Measurements from ENCODE around the gene AHNAK2.

AHNAK2 gene

GRCh38 chr14:104982548-104983230, 4.5 kb upstream of the AHNAK2 start (continued):
- TF ChIP-seq ZFHX2 (tag by site-specific recombination; conservative IDR thresholded peaks at IDR 0.05), result 0 out of 2 replicates have a peak, but pooled peaks have one; percentile 2
- no peak for TF ChIP-seq ZBTB7A (tag by site-specific recombination; IDR thresholded peaks at IDR 0.05; ENCODE audit: low read depth)
- no peak for TF ChIP-seq ZSCAN16 (tag by site-specific recombination; IDR thresholded peaks at IDR 0.05)
- TF ChIP-seq ZNF223 (tag by site-specific recombination; IDR thresholded peaks at IDR 0.05), result no peak
- no peak for TF ChIP-seq HOXC10 (CRISPR knock-in tag; IDR thresholded peaks at IDR 0.05)
- peak; percentile 79 for TF ChIP-seq ZNF335 (tag by site-specific recombination; conservative IDR thresholded peaks at IDR 0.05)
- no peak for TF ChIP-seq SP3 (tag by site-specific recombination; IDR thresholded peaks at IDR 0.05)

GRCh38 chr14:104981699-104982541, 3.7 kb upstream of the AHNAK2 start:
- ChIA-PET POLR2A (interaction anchor here (0.9 kb wide), 1 partner anchor 112 kb away, joined by 3 read pairs; no protein-coding TSS in a partner anchor), CTCF (interaction anchor here (0.6 to 1.4 kb wide), 2 partner anchors 64 to 311 kb away, joined by 3 to 5 read pairs; no protein-coding TSS in a partner anchor)
- Histone ChIP-seq H3K9me3 (ENCODE audit: control insufficient read depth, insufficient read depth, low read depth, low read length) (no peaks in the 10 kb centered on the region), H3K36me3 (ENCODE audit: control insufficient read depth in 2 of 2, insufficient read depth in 1 of 2, low read length in 2 of 2) (no peaks in the 10 kb centered on the region), H3K4me3 (ENCODE audit: low read depth, low read length) (no peak overlapping the region), H3K4me1 (ENCODE audit: control insufficient read depth, insufficient read depth, low read length) (peaks cover 5% of the 10 kb centered on the region; the same call in 1 of the 2 replicates), H3K27ac (ENCODE audit: extremely low read depth, low read depth, low read length) (no peak overlapping the region)
- TF ChIP-seq ZFHX2 (tag by site-specific recombination; conservative IDR thresholded peaks at IDR 0.05) (0 out of 2 replicates have a peak, but pooled peaks have one; percentile 1), ZEB2 (tag by site-specific recombination; IDR thresholded peaks at IDR 0.05) (no peak), ZBTB48 (tag by site-specific recombination; IDR thresholded peaks at IDR 0.05) (no peak), HOXA7 (CRISPR knock-in tag; IDR thresholded peaks at IDR 0.05; ENCODE audit: borderline replicate concordance) (no peak), ZNF433 (tag by site-specific recombination; IDR thresholded peaks at IDR 0.05; ENCODE audit: low read depth) (no peak), ZSCAN5A (tag by site-specific recombination; IDR thresholded peaks at IDR 0.05) (no peak), KLF8 (tag by site-specific recombination; IDR thresholded peaks at IDR 0.05) (no peak), ZNF366 (tag by site-specific recombination; conservative IDR thresholded peaks at IDR 0.05) (no peak), ZNF202 (tag by site-specific recombination; IDR thresholded peaks at IDR 0.05; ENCODE audit: borderline replicate concordance) (no peak), SP2 (tag by site-specific recombination; IDR thresholded peaks at IDR 0.05) (peak; percentile 17; the same call in 1 of the 2 replicates)

GRCh38 chr14:104980611-104981531, 2.7 kb upstream of the AHNAK2 start:
- H3K27ac ChIP-seq (ENCODE audit: extremely low read depth, low read depth, low read length), result no peak overlapping the region
- no peak for TF ChIP-seq ZNF629 (tag by site-specific recombination; IDR thresholded peaks at IDR 0.05)
- no peak for TF ChIP-seq ZNF138 (tag by site-specific recombination; IDR thresholded peaks at IDR 0.05; ENCODE audit: borderline replicate concordance)
- no peak overlapping the region for H3K4me3 ChIP-seq (ENCODE audit: low read depth, low read length)
- no peaks in the 10 kb centered on the region for H3K9me3 ChIP-seq (ENCODE audit: control insufficient read depth, insufficient read depth, low read depth, low read length)
- ChIA-PET POLR2A (interaction anchor here (0.9 kb wide), 1 partner anchor 113 kb away, joined by 3 read pairs; no protein-coding TSS in a partner anchor), CTCF (interaction anchor here (1.4 kb wide), 1 partner anchor 66 kb away, joined by 5 read pairs; no protein-coding TSS in a partner anchor)
- no peaks in the 10 kb centered on the region for H3K36me3 ChIP-seq (ENCODE audit: control insufficient read depth in 2 of 2, insufficient read depth in 1 of 2, low read length in 2 of 2)
- H3K4me1 ChIP-seq (ENCODE audit: control insufficient read depth, insufficient read depth, low read length), result peaks cover 5% of the 10 kb centered on the region; the same call in 1 of the 2 replicates

Data from HEK293 (cell line).